A549 (cell line): ENCODE results near the gene LAPTM5. TPM values are rescaled to one million over a fixed set of nuclear protein-coding genes. Genes with fewer than 3 reads are reported as not detected.

Source experiments
- ATAC-seq, 2 experiments: fragments of 200-7000 bp in 1 of 2; fragments of >200 bp in 1 of 2; cut with Nextera tagmentation in 1 of 2; cut with Tn5 transposase in 1 of 2; 3 replicates each; pipeline versions ENCODE4 v1.8.0 to v1.9.1; 2018 to 2020; ENCODE audit warnings: mild to moderate bottlenecking in 1 of 2, moderate library complexity in 1 of 2
- CTCF ChIA-PET: fragments of 300-600 bp; sonication (Branson Sonifier 250); formaldehyde crosslinking; extraction: SDS; loops from one replicate; lab custom pipeline; 2021; ENCODE audit warnings: antibody characterized with exemption, inconsistent platforms; lab: Yijun Ruan, JAX
- POLR2A ChIA-PET: fragments of 350-600 bp; formaldehyde crosslinking; extraction: SDS; loops from one replicate; lab custom pipeline; 2021; ENCODE audit warnings: antibody characterized with exemption, inconsistent platforms; lab: Yijun Ruan, JAX
- DNase-seq, 2 experiments: peaks; one replicate each; pipeline versions ENCODE4 v3.0.0 to v3.0.0-alpha.2; 2011 to 2016; ENCODE audit warnings: low read depth in 1 of 2, low spot score in 1 of 2
- FAIRE-seq: peaks from 2 replicates; lab custom pipeline; 2011; peaks lifted over from hg19 to GRCh38; lab: Jason Lieb, UNC
- H3K27ac ChIP-seq, 2 experiments: fragments of >200 bp; sonication (Bioruptor Twin); formaldehyde crosslinking; 3 replicates each; pipeline ENCODE4 v1.5.1; 2016 to 2017
- H3K4me1 ChIP-seq: fragments of >200 bp; sonication (Bioruptor Twin); formaldehyde crosslinking; 3 replicates; pipeline ENCODE4 v1.6.1; 2016
- H3K4me2 ChIP-seq: fragments of >200 bp; sonication (Bioruptor Twin); formaldehyde crosslinking; 3 replicates; pipeline ENCODE4 v1.6.1; 2016
- H3K4me3 ChIP-seq: fragments of >200 bp; sonication (Bioruptor Twin); formaldehyde crosslinking; 3 replicates; pipeline ENCODE4 v1.5.1; 2016
- H3K9me3 ChIP-seq: fragments of >200 bp; sonication (Bioruptor Twin); formaldehyde crosslinking; 3 replicates; pipeline ENCODE4 v1.6.1; 2016
- BHLHE40 ChIP-seq: IDR thresholded peaks from 2 replicates; pipeline ENCODE4 v1.6.1; 2012; ENCODE audit warnings: low read depth, low read length, inconsistent platforms
- CHD2 ChIP-seq: fragments of 150-350 bp; IDR thresholded peaks from 2 replicates; pipeline ENCODE4 v1.6.1; 2014; ENCODE audit warnings: low read length; ENCODE audit not compliant: partially characterized antibody
- CHD4 ChIP-seq: fragments of 200-600 bp; sonication (generic); IDR thresholded peaks from 2 replicates; pipeline ENCODE4 v1.6.1; 2016; ENCODE audit warnings: antibody characterized with exemption, mild to moderate bottlenecking, borderline replicate concordance
- CTCF ChIP-seq: fragments of >200 bp; sonication (Bioruptor Twin); formaldehyde crosslinking; IDR thresholded peaks from 3 replicates; pipeline ENCODE4 v1.5.1; 2016
- EHF ChIP-seq: fragments of 250-450 bp; sonication (Bioruptor Pico); IDR thresholded peaks from 2 replicates; pipeline ENCODE4 v1.5.0; 2020; ENCODE audit warnings: mild to moderate bottlenecking
- EHMT2 ChIP-seq: fragments of 200-600 bp; sonication (generic); IDR thresholded peaks from 2 replicates; pipeline ENCODE4 v1.6.1; 2016; ENCODE audit warnings: antibody characterized with exemption, low read depth, mild to moderate bottlenecking, moderate library complexity
- EP300 ChIP-seq, 2 experiments: fragments of >200 bp; sonication (Bioruptor Twin); formaldehyde crosslinking; IDR thresholded peaks; 2 replicates in 1 of 2; 3 replicates in 1 of 2; pipeline ENCODE4 v1.6.1; 2016 to 2017
- FOSL2 ChIP-seq, 2 experiments: fragments of 450-650 bp in 1 of 2; fragments of >200 bp in 1 of 2; sonication (Bioruptor Twin) in 1 of 2; formaldehyde crosslinking; IDR thresholded peaks; 2 replicates each; pipeline versions ENCODE4 v1.5.0 to v1.6.1; 2016 to 2020; ENCODE audit warnings: mild to moderate bottlenecking in 1 of 2, moderate library complexity in 1 of 2
- HOXB5 ChIP-seq: fragments of 250-450 bp; sonication (Bioruptor Pico); IDR thresholded peaks from 2 replicates; pipeline ENCODE4 v1.5.0; 2020; ENCODE audit warnings: mild to moderate bottlenecking, moderate library complexity
- JUN ChIP-seq, 2 experiments: fragments of >200 bp; sonication (Bioruptor Twin); formaldehyde crosslinking; IDR thresholded peaks; 2 replicates in 1 of 2; 3 replicates in 1 of 2; pipeline ENCODE4 v1.6.1; 2016 to 2017
- KDM1A ChIP-seq: fragments of 200-600 bp; sonication (generic); IDR thresholded peaks from 2 replicates; pipeline ENCODE4 v1.6.1; 2016; ENCODE audit warnings: low read depth, mild to moderate bottlenecking
- MAFK ChIP-seq: fragments of 450-650 bp; IDR thresholded peaks from 2 replicates; pipeline ENCODE4 v1.6.1; 2014; ENCODE audit not compliant: partially characterized antibody
- MAZ ChIP-seq: fragments of 150-350 bp; IDR thresholded peaks from 2 replicates; pipeline ENCODE4 v1.6.1; 2014; ENCODE audit warnings: antibody characterized with exemption, low read depth, low read length, borderline replicate concordance
- NFE2L2 ChIP-seq: fragments of 150-350 bp; conservative IDR thresholded peaks from 2 replicates; pipeline ENCODE4 v1.6.1; 2014; ENCODE audit warnings: low read length
- NPAS2 ChIP-seq: fragments of 250-450 bp; sonication (Bioruptor Pico); IDR thresholded peaks from 2 replicates; pipeline ENCODE4 v1.8.0; 2022; ENCODE audit warnings: mild to moderate bottlenecking, moderate library complexity, borderline replicate concordance
- NR3C1 ChIP-seq: fragments of >200 bp; sonication (Bioruptor Twin); formaldehyde crosslinking; IDR thresholded peaks from 3 replicates; pipeline ENCODE4 v1.6.1; 2017
- PBX3 ChIP-seq: IDR thresholded peaks from 2 replicates; pipeline ENCODE4 v1.6.1; 2012
- PHF8 ChIP-seq: fragments of 200-600 bp; sonication (generic); IDR thresholded peaks from 2 replicates; pipeline ENCODE4 v1.6.1; 2016; ENCODE audit warnings: low read depth, mild to moderate bottlenecking, antibody characterized with exemption, moderate library complexity, borderline replicate concordance
- POLR2AphosphoS2 ChIP-seq: conservative IDR thresholded peaks from 2 replicates; pipeline ENCODE4 v1.6.1; 2012; ENCODE audit warnings: low read length, improper control_type of control experiment, inconsistent platforms
- RARB ChIP-seq: fragments of 250-450 bp; sonication (Bioruptor Pico); IDR thresholded peaks from 2 replicates; pipeline ENCODE4 v1.8.0; 2021; ENCODE audit warnings: mild to moderate bottlenecking, moderate library complexity
- RCOR1 ChIP-seq: fragments of 150-350 bp; IDR thresholded peaks from 2 replicates; pipeline ENCODE4 v1.6.1; 2014; ENCODE audit warnings: antibody characterized with exemption, low read length, low read depth
- REST ChIP-seq: fragments of 200-600 bp; sonication (generic); IDR thresholded peaks from 2 replicates; pipeline ENCODE4 v1.6.1; 2016; ENCODE audit warnings: antibody characterized with exemption, mild to moderate bottlenecking, moderate library complexity
- RNF2 ChIP-seq: fragments of 200-600 bp; sonication (generic); IDR thresholded peaks from 2 replicates; pipeline ENCODE4 v1.6.1; 2016; ENCODE audit warnings: low read depth, mild to moderate bottlenecking, antibody characterized with exemption, moderate library complexity, borderline replicate concordance
- SREBF2 ChIP-seq: fragments of 450-650 bp; IDR thresholded peaks from 2 replicates; pipeline ENCODE4 v1.6.1; 2014; ENCODE audit warnings: mild to moderate bottlenecking, moderate library complexity
- USF2 ChIP-seq: fragments of 450-650 bp; IDR thresholded peaks from 2 replicates; pipeline ENCODE4 v1.6.1; 2014; ENCODE audit warnings: antibody characterized with exemption
- WGBS: methylation state at CpG from one replicate; pipeline ENCODE4 v1.1.6; 2017; ENCODE audit errors: missing lambda C conversion rate; 5-methylcytosine and 5-hydroxymethylcytosine counted together
- polyA plus RNA-seq, 4 experiments: library from polyadenylated mRNA; depleted of rRNA in 3 of 4; stranded (reverse); fragments of >200 nt; fragmentation: RNase III in 1 of 4; extraction: RNeasy Plus Mini Kit Qiagen cat#74134 plus additional on column Dnase treatment in 1 of 4; gene quantifications; 2 replicates in 3 of 4; 3 replicates in 1 of 4; pipeline ENCODE4 v1.2.3, GENCODE V29; 2011 to 2017
- TF ChIP-seq, protein P1 (sequence below): fragments of 150-350 bp; IDR thresholded peaks from 2 replicates; pipeline ENCODE4 v1.6.1; 2014; ENCODE audit warnings: low read depth, mild to moderate bottlenecking, low read length
- TF ChIP-seq, protein P2 (sequence below): IDR thresholded peaks from 2 replicates; pipeline ENCODE4 v1.6.1; 2012
- TF ChIP-seq, protein P3 (sequence below): fragments of >200 bp; sonication (Bioruptor Twin); formaldehyde crosslinking; IDR thresholded peaks from 3 replicates; pipeline ENCODE4 v1.6.1; 2016

The LAPTM5 gene
- polyA plus RNA-seq, 2 of the 4 experiments (the other 2 are of a cell fraction) = 0.06 to 0.22 TPM

DNA sequence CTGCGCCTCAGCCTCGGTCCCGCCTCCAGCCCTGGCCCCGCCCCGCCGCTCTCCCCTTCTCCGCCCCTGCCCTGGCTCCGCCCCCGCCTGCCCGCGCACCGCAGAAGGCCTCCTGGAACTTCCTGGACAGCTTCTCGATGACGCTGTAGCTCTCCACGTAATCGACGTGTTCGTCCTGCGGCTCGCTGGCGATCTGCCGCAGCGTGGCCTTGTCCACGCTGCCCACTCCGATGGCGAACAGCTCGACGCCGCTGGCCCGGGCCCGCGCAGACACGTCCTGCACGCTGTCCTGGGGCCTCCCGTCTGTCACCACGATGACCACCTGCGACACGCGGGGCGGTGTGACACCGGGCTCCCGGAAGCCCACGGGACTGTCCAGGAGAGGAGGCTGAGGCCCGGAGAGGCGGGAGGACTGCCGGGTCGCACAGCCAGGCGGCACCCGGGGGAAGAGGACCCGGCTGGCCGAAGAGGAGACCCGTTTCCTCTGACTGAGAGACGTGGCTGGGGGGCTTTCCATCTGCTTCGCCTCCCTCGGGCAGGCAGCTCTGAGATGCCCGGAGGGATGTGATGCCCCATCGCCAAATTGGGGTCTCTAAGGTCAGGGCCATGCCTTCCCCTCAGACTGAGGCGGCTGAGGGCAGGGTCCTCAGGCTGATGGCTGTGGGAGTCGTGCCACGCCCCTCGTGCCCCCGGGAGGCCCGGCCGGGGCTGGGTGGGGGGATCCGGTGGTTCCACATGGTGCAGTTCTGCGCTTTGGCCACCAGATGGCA is 38.8 kb downstream of the LAPTM5 start:
- Histone ChIP-seq H3K4me3 (peak overlapping the region; percentile 62), H3K9me3 (0 out of 3 replicates have a peak, but pooled peaks cover 2% of the 10 kb centered on the region), H3K4me2 (peak overlapping the region; percentile 82), H3K4me1 (peaks cover 5% of the 10 kb centered on the region; the same call in 2 of the 3 replicates), H3K27ac (peak overlapping the region; percentile 92 to 97)
- peak; percentile 80 to 81 for ATAC-seq
- ChIA-PET CTCF (interaction anchor here (0.5 to 10.8 kb wide), 38 partner anchors 9 to 830 kb away, joined by 3 to 251 read pairs (median 4); partner anchors contain the start of genes LAPTM5 and SDC3), POLR2A (interaction anchor here (0.6 to 2.8 kb wide), 5 partner anchors 61 to 426 kb away, joined by 3 to 20 read pairs (median 4); no protein-coding TSS in a partner anchor)
- no peak for FAIRE-seq
- WGBS = 0% methylated on average over 4 of the region's 66 CpGs
- peak; percentile 66 to 94 for DNase-seq
- TF ChIP-seq EHF (0 out of 2 replicates have a peak, but pooled peaks have one; percentile 68), PBX3 (no peak), KDM1A (no peak), MAFK (no peak), HOXB5 (CRISPR knock-in tag) (peak; percentile 70), NPAS2 (no peak), RNF2 (peak; percentile 81; the same call in 1 of the 2 replicates), EP300 (IDR thresholded peaks at IDR 0.05) (no peak), POLR2AphosphoS2 (no peak), CTCF (peak; percentile 83), FOSL2 (IDR thresholded peaks at IDR 0.05) (no peak), FOSL2 (CRISPR knock-in tag; IDR thresholded peaks at IDR 0.05) (0 out of 2 replicates have a peak, but pooled peaks have one; percentile 13), NR3C1 (no peak), RARB (CRISPR knock-in tag) (no peak), MAZ (no peak), EHMT2 (no peak), REST (no peak), JUN (IDR thresholded peaks at IDR 0.05) (no peak), CHD4 (no peak), NFE2L2 (no peak), SREBF2 (no peak), CHD2 (no peak), USF2 (no peak), PHF8 (peak; percentile 88; the same call in 1 of the 2 replicates), BHLHE40 (no peak), RCOR1 (no peak)
- TF ChIP-seq, protein P1, sequence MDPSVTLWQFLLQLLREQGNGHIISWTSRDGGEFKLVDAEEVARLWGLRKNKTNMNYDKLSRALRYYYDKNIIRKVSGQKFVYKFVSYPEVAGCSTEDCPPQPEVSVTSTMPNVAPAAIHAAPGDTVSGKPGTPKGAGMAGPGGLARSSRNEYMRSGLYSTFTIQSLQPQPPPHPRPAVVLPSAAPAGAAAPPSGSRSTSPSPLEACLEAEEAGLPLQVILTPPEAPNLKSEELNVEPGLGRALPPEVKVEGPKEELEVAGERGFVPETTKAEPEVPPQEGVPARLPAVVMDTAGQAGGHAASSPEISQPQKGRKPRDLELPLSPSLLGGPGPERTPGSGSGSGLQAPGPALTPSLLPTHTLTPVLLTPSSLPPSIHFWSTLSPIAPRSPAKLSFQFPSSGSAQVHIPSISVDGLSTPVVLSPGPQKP = no peak
- TF ChIP-seq, protein P2, sequence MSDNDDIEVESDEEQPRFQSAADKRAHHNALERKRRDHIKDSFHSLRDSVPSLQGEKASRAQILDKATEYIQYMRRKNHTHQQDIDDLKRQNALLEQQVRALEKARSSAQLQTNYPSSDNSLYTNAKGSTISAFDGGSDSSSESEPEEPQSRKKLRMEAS = peak; percentile 95
- TF ChIP-seq, protein P3, sequence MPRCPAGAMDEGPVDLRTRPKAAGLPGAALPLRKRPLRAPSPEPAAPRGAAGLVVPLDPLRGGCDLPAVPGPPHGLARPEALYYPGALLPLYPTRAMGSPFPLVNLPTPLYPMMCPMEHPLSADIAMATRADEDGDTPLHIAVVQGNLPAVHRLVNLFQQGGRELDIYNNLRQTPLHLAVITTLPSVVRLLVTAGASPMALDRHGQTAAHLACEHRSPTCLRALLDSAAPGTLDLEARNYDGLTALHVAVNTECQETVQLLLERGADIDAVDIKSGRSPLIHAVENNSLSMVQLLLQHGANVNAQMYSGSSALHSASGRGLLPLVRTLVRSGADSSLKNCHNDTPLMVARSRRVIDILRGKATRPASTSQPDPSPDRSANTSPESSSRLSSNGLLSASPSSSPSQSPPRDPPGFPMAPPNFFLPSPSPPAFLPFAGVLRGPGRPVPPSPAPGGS = 0 out of 3 replicates have a peak, but pooled peaks have one; percentile 20
